Mesenchymal stem cell (in vitro differentiated cells and primary cell): ENCODE data around the gene LRP1B.

ENCODE experiments used
- DNase-seq: peaks from one replicate; pipeline ENCODE4 v3.0.0-alpha.2; 2013
- H2AFZ ChIP-seq: one replicate; pipeline ENCODE4 v1.6.1; 2013; ENCODE audit warnings: low read depth, mild to moderate bottlenecking, control low read depth, inconsistent platforms, low read length, moderate library complexity
- H2AK5ac ChIP-seq: 2 replicates; pipeline ENCODE4 v1.6.1; 2013; ENCODE audit warnings: low read length, moderate library complexity, mild to moderate bottlenecking, inconsistent platforms; ENCODE audit not compliant: severe bottlenecking
- H2BK120ac ChIP-seq: one replicate; pipeline ENCODE4 v1.6.1; 2013; ENCODE audit warnings: low read depth, mild to moderate bottlenecking, inconsistent platforms, low read length, moderate library complexity
- H2BK12ac ChIP-seq, 2 experiments: one replicate each; pipeline ENCODE4 v1.6.1; 2013; ENCODE audit warnings: inconsistent platforms in 2 of 2, low read length in 2 of 2, mild to moderate bottlenecking in 2 of 2, moderate library complexity in 2 of 2, control low read depth in 1 of 2
- H2BK15ac ChIP-seq: one replicate; pipeline ENCODE4 v1.6.1; 2013; ENCODE audit warnings: mild to moderate bottlenecking, low read depth, inconsistent platforms; ENCODE audit not compliant: poor library complexity, severe bottlenecking
- H2BK5ac ChIP-seq: 2 replicates; pipeline ENCODE4 v1.6.1; 2013; ENCODE audit warnings: low read depth, mild to moderate bottlenecking, low read length, control low read depth, inconsistent platforms; ENCODE audit not compliant: poor library complexity, severe bottlenecking
- H3K14ac ChIP-seq, 2 experiments: one replicate each; pipeline ENCODE4 v1.6.1; 2013; ENCODE audit warnings: inconsistent platforms in 2 of 2, low read length in 2 of 2, control low read depth in 1 of 2, mild to moderate bottlenecking in 1 of 2, moderate library complexity in 1 of 2
- H3K18ac ChIP-seq, 2 experiments: one replicate each; pipeline ENCODE4 v1.6.1; 2013; ENCODE audit warnings: inconsistent platforms in 2 of 2, low read length in 2 of 2, control low read depth in 1 of 2, low read depth in 1 of 2, mild to moderate bottlenecking in 1 of 2
- H3K23ac ChIP-seq, 2 experiments: one replicate each; pipeline ENCODE4 v1.6.1; 2013; ENCODE audit warnings: inconsistent platforms in 2 of 2, low read length in 2 of 2, mild to moderate bottlenecking in 2 of 2, moderate library complexity in 2 of 2, control low read depth in 1 of 2
- H3K27ac ChIP-seq: 2 replicates; pipeline ENCODE4 v1.5.1; 2013; ENCODE audit warnings: mild to moderate bottlenecking, moderate library complexity, low read length, control low read depth, inconsistent platforms; ENCODE audit not compliant: poor library complexity, severe bottlenecking
- H3K27me3 ChIP-seq, 2 experiments: 2 replicates each; pipeline versions ENCODE4 v1.6.1 to v1.7.0; 2013; ENCODE audit warnings: low read length in 2 of 2, mild to moderate bottlenecking in 2 of 2, moderate library complexity in 2 of 2, control low read depth in 1 of 2, inconsistent platforms in 1 of 2; ENCODE audit not compliant: control insufficient read depth in 1 of 2, insufficient read depth in 1 of 2
- H3K36me3 ChIP-seq, 2 experiments: 2 replicates each; pipeline versions ENCODE4 v1.6.1 to v1.7.0; 2013; ENCODE audit warnings: low read length in 2 of 2, control low read depth in 1 of 2, inconsistent platforms in 1 of 2, low read depth in 1 of 2, mild to moderate bottlenecking in 1 of 2; ENCODE audit not compliant: insufficient read depth in 2 of 2, control insufficient read depth in 1 of 2
- H3K4ac ChIP-seq, 2 experiments: one replicate each; pipeline ENCODE4 v1.6.1; 2013; ENCODE audit warnings: inconsistent platforms in 2 of 2, low read length in 2 of 2, mild to moderate bottlenecking in 2 of 2, moderate library complexity in 2 of 2, control low read depth in 1 of 2, low read depth in 1 of 2
- H3K4me1 ChIP-seq: 2 replicates; pipeline ENCODE4 v1.6.1; 2013; ENCODE audit warnings: low read depth, low read length, control low read depth; ENCODE audit not compliant: control insufficient read depth, insufficient read depth
- H3K4me2 ChIP-seq: 2 replicates; pipeline ENCODE4 v1.6.1; 2013; ENCODE audit warnings: low read length, mild to moderate bottlenecking, inconsistent platforms; ENCODE audit not compliant: poor library complexity, severe bottlenecking
- H3K4me3 ChIP-seq, 2 experiments: 2 replicates each; pipeline versions ENCODE4 v1.5.1 to v1.7.0; 2013; ENCODE audit warnings: low read length in 2 of 2, mild to moderate bottlenecking in 2 of 2, control low read depth in 1 of 2, low read depth in 1 of 2; ENCODE audit not compliant: insufficient read depth in 1 of 2
- H3K79me1 ChIP-seq: replicated peaks from 2 replicates; pipeline ENCODE4 v1.6.1; 2013; ENCODE audit warnings: mild to moderate bottlenecking, control low read depth, low read length, inconsistent platforms; ENCODE audit not compliant: poor library complexity, severe bottlenecking
- H3K9ac ChIP-seq: 2 replicates; pipeline ENCODE4 v1.7.0; 2013; ENCODE audit warnings: mild to moderate bottlenecking, low read length, moderate library complexity
- H3K9me3 ChIP-seq: 2 replicates; pipeline ENCODE4 v1.7.0; 2013; ENCODE audit warnings: mild to moderate bottlenecking, low read length; ENCODE audit not compliant: control insufficient read depth
- H4K8ac ChIP-seq: one replicate; pipeline ENCODE4 v1.6.1; 2013; ENCODE audit warnings: inconsistent platforms, mild to moderate bottlenecking, low read length, moderate library complexity
- H4K91ac ChIP-seq: one replicate; pipeline ENCODE4 v1.6.1; 2013; ENCODE audit warnings: mild to moderate bottlenecking, low read length, inconsistent platforms
- WGBS: methylation state at CpG from one replicate; pipeline ENCODE4 v1.1.7; 2013; ENCODE audit warnings: mixed read lengths; 5-methylcytosine and 5-hydroxymethylcytosine counted together

Gene LRP1B

GRCh38 chr2:141068053-141068682, 1062.6 kb downstream of the LRP1B start:
- H3K4me2 ChIP-seq: no peak overlapping the region
- WGBS: 93% methylated on average over 8 of the region's 9 CpGs
- no peaks in the 10 kb centered on the region for H3K36me3 ChIP-seq
- no peak overlapping the region for H3K14ac ChIP-seq
- no peak overlapping the region for H3K9ac ChIP-seq
- H3K9me3 ChIP-seq: no peaks in the 10 kb centered on the region
- no peak overlapping the region for H3K4ac ChIP-seq
- H3K23ac ChIP-seq: no peak overlapping the region
- no peaks in the 10 kb centered on the region for H3K4me1 ChIP-seq
- no peak overlapping the region for H4K91ac ChIP-seq
- H2BK120ac ChIP-seq: no peak overlapping the region
- H3K18ac ChIP-seq: no peak overlapping the region
- H3K27me3 ChIP-seq: no peaks in the 10 kb centered on the region
- H3K4me3 ChIP-seq: no peak overlapping the region
- no peak overlapping the region for H2AFZ ChIP-seq
- H3K27ac ChIP-seq: no peak overlapping the region
- H4K8ac ChIP-seq: no peak overlapping the region
- no peak for DNase-seq
- H2BK12ac ChIP-seq: no peak overlapping the region
- H3K79me1 ChIP-seq: no peaks in the 10 kb centered on the region
- no peak overlapping the region for H2BK15ac ChIP-seq
- H2BK5ac ChIP-seq: no peak overlapping the region
- no peak overlapping the region for H2AK5ac ChIP-seq

GRCh38 chr2:141065042-141065441, 1065.8 kb downstream of the LRP1B start:
- H3K9me3 ChIP-seq: no peaks in the 10 kb centered on the region
- H3K27ac ChIP-seq: no peak overlapping the region
- no peaks in the 10 kb centered on the region for H3K27me3 ChIP-seq

GRCh38 chr2:141063406-141063805, 1067.4 kb downstream of the LRP1B start:
- H3K79me1 ChIP-seq: no peaks in the 10 kb centered on the region
- H3K27ac ChIP-seq: no peak overlapping the region
- no peak overlapping the region for H3K23ac ChIP-seq
- no peak overlapping the region for H2BK15ac ChIP-seq
- 81% methylated on average over 4 of the region's 4 CpGs for WGBS
- H3K18ac ChIP-seq: no peak overlapping the region
- H2BK120ac ChIP-seq: no peak overlapping the region
- H3K9me3 ChIP-seq: no peaks in the 10 kb centered on the region
- no peak overlapping the region for H4K8ac ChIP-seq
- no peak overlapping the region for H3K4ac ChIP-seq
- H2AK5ac ChIP-seq: no peak overlapping the region
- H3K27me3 ChIP-seq: no peaks in the 10 kb centered on the region
- no peaks in the 10 kb centered on the region for H3K4me1 ChIP-seq
- H4K91ac ChIP-seq: no peak overlapping the region
- DNase-seq: no peak
- H2BK5ac ChIP-seq: no peak overlapping the region
- no peak overlapping the region for H3K14ac ChIP-seq
- H2AFZ ChIP-seq: no peak overlapping the region
- H3K9ac ChIP-seq: no peak overlapping the region
- no peak overlapping the region for H2BK12ac ChIP-seq
- H3K4me3 ChIP-seq: no peak overlapping the region
- H3K36me3 ChIP-seq: no peaks in the 10 kb centered on the region
- no peak overlapping the region for H3K4me2 ChIP-seq

More at GRCh38 chr2:141065042-141065441, 1065.8 kb downstream of the LRP1B start:
- Histone ChIP-seq H3K4me3 (no peak overlapping the region), H3K79me1 (no peaks in the 10 kb centered on the region), H3K18ac (no peak overlapping the region), H2AK5ac (no peak overlapping the region), H3K9ac (no peak overlapping the region), H3K23ac (no peak overlapping the region), H3K4me1 (no peaks in the 10 kb centered on the region), H2BK120ac (no peak overlapping the region), H2BK15ac (no peak overlapping the region), H3K4ac (no peak overlapping the region), H3K4me2 (no peak overlapping the region), H3K14ac (no peak overlapping the region), H2BK12ac (no peak overlapping the region), H4K8ac (no peak overlapping the region), H3K36me3 (no peaks in the 10 kb centered on the region), H4K91ac (no peak overlapping the region), H2BK5ac (no peak overlapping the region), H2AFZ (no peak overlapping the region)
- WGBS: 63% methylated on average over 4 of the region's 4 CpGs
- DNase-seq: no peak

GRCh38 chr2:141062443-141062842, 1068.4 kb downstream of the LRP1B start:
- H2BK5ac ChIP-seq: no peak overlapping the region
- no peak overlapping the region for H2BK120ac ChIP-seq
- no peak overlapping the region for H2BK15ac ChIP-seq
- no peak overlapping the region for H2AK5ac ChIP-seq
- H3K23ac ChIP-seq: no peak overlapping the region
- H2BK12ac ChIP-seq: no peak overlapping the region
- H3K14ac ChIP-seq: no peak overlapping the region
- H3K79me1 ChIP-seq: no peaks in the 10 kb centered on the region
- no peak overlapping the region for H3K27ac ChIP-seq
- H3K27me3 ChIP-seq: no peaks in the 10 kb centered on the region
- no peaks in the 10 kb centered on the region for H3K4me1 ChIP-seq
- no peaks in the 10 kb centered on the region for H3K36me3 ChIP-seq
- H4K8ac ChIP-seq: no peak overlapping the region
- no peak overlapping the region for H3K4me2 ChIP-seq
- H3K4me3 ChIP-seq: no peak overlapping the region
- 100% methylated on average over 1 of the region's 1 CpG for WGBS
- no peak overlapping the region for H4K91ac ChIP-seq
- no peak overlapping the region for H3K4ac ChIP-seq
- H3K18ac ChIP-seq: no peak overlapping the region
- no peak overlapping the region for H2AFZ ChIP-seq
- DNase-seq: no peak
- no peak overlapping the region for H3K9ac ChIP-seq
- H3K9me3 ChIP-seq: no peaks in the 10 kb centered on the region
